ENCODE measurements around the gene STK11IP.

STK11IP gene

DNA sequence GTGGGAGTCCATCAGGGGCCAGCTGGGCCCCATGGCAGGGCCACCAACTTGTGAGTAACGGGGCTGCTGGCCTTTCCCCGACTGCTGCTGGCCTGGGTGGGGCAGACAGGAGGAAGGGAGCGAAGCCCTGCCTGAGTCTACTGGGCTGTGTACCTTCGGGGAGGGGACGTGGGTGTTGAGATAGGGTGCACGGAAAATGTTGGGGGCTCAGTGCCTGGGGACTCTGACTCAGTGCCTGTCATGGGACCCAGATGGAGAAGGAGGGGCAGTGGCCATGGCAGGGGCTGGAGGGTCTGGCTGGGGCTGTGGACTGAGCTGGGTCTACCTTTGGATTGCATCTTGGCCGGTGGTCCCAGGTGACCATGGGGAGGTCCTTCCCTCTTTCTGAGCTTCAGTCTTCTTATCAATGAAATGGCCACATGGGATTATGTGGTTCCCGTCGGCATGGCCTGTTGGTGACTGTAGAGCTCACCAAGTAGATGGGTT is 33.8 kb downstream of the STK11IP start:
- H3K4me3 ChIP-seq (ENCODE audit: severe bottlenecking), result no peak overlapping the region
- H3K27ac ChIP-seq (ENCODE audit: poor library complexity, severe bottlenecking), result no peak overlapping the region
- H3K9me3 ChIP-seq (ENCODE audit: severe bottlenecking), result no peaks in the 10 kb centered on the region
- TF ChIP-seq CTCF (IDR thresholded peaks at IDR 0.05; ENCODE audit: poor library complexity, severe bottlenecking), result no peak
- DNase-seq (ENCODE audit: low spot score), result no peak
- ATAC-seq (ENCODE audit: low read depth), result no peak
- no peaks in the 10 kb centered on the region for H3K36me3 ChIP-seq (ENCODE audit: low read depth)
- H3K4me1 ChIP-seq (ENCODE audit: insufficient read depth, poor library complexity, severe bottlenecking), result peaks cover 3% of the 10 kb centered on the region
- H3K27me3 ChIP-seq (ENCODE audit: insufficient read depth, poor library complexity, severe bottlenecking), result no peaks in the 10 kb centered on the region

DNA sequence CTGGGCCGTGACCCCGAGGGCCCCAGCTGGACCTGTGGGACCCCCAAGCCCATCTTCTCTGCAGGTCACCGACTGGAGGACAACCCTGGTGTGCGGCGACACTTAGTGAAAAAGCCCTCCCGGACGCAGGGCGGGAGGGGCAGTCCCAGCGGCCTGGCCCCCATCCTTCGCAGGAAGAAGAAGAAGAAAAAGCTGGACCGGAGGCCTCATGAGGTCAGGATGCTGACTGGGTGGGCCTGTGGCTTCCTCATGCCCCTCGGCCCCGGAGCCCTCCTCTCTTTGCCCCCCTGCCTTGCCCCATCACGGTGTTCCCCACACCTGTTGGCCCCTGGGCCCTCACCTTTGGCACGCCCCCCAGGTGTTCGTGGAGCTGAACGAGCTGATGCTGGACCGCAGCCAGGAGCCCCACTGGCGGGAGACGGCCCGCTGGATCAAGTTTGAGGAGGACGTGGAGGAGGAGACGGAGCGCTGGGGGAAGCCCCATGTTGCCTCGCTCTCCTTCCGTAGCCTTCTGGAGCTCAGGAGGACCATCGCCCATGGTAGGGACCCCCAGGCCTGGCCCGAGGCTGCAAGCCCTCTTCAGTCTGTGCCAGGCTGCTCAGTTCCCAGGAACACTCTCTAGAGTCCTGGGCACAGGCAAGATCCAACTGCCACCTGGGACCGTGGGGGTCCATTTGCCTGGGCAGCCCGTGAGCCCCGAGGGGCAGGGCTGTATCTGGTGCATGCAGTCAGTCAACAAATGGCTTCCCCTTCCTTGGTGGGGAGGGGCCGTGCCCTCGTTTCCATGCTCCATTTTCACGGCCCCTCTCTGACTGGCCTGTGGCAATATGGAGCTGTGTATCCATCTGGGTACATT is 34.5 kb downstream of the STK11IP start:
- no peaks in the 10 kb centered on the region for H3K27me3 ChIP-seq (ENCODE audit: insufficient read depth, poor library complexity, severe bottlenecking)
- DNase-seq (ENCODE audit: low spot score) (no peak), ATAC-seq (ENCODE audit: low read depth) (no peak)
- no peak overlapping the region for H3K27ac ChIP-seq (ENCODE audit: poor library complexity, severe bottlenecking)
- no peaks in the 10 kb centered on the region for H3K36me3 ChIP-seq (ENCODE audit: low read depth)
- TF ChIP-seq CTCF (IDR thresholded peaks at IDR 0.05; ENCODE audit: poor library complexity, severe bottlenecking), result no peak
- no peak overlapping the region for H3K4me3 ChIP-seq (ENCODE audit: severe bottlenecking)
- H3K9me3 ChIP-seq (ENCODE audit: severe bottlenecking), result no peaks in the 10 kb centered on the region
- H3K4me1 ChIP-seq (ENCODE audit: insufficient read depth, poor library complexity, severe bottlenecking), result peaks cover 3% of the 10 kb centered on the region

DNA sequence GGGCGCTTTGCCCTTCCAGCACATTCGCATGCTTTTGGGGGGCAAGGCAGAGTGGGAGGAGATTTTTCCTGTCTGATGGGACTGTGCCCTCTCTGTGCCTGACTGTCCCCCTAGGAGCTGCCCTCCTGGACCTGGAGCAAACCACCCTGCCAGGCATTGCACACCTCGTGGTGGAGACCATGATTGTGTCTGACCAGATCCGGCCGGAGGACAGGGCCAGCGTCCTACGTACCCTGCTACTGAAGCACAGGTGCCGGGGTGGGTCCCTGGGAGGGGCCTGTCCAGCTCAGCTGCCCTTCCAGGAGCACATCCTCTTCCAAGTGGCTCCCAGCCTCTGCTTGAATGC is 35.1 kb downstream of the STK11IP start:
- ATAC-seq (ENCODE audit: low read depth) (no peak), DNase-seq (ENCODE audit: low spot score) (no peak)

DNA sequence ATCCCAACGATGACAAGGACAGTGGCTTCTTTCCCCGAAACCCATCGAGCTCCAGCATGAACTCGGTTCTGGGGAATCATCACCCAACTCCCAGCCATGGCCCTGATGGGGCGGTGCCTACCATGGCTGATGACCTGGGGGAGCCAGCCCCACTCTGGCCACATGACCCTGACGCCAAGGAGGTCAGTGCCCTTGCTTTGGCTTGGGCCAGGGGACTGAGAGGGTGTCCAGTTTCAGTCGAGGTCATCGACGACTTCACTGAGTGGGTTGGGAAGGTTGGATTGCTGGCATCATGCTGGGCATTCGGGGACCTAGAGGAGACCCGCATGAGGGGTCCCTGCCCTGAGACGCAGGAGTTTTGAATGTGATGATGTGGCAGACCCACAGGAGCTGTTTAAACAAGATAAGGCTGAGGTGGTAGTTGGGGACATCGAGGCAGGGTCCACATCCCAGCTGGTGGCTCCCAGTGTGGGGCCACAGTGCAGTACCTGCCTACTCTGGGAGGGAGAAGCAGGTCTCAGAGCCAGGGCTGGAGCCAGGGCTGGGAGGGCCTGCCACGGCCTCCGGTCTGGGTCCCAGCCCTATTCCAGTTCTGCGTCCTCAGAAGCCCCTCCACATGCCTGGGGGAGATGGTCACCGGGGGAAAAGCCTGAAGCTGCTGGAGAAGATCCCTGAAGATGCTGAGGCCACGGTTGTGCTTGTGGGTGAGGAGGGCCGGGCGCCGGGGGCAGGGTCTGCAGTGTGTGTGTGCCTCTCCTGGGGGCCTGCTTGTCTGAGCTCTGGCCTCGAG is 35.8 kb downstream of the STK11IP start:
- H3K4me1 ChIP-seq (ENCODE audit: insufficient read depth, poor library complexity, severe bottlenecking), result no peaks in the 10 kb centered on the region
- H3K36me3 ChIP-seq (ENCODE audit: low read depth), result peaks cover 5% of the 10 kb centered on the region; the same call in 1 of the 2 replicates
- ATAC-seq (ENCODE audit: low read depth), result no peak
- H3K9me3 ChIP-seq (ENCODE audit: severe bottlenecking), result no peaks in the 10 kb centered on the region
- H3K27me3 ChIP-seq (ENCODE audit: insufficient read depth, poor library complexity, severe bottlenecking), result no peaks in the 10 kb centered on the region
- no peak overlapping the region for H3K4me3 ChIP-seq (ENCODE audit: severe bottlenecking)
- TF ChIP-seq CTCF (IDR thresholded peaks at IDR 0.05; ENCODE audit: poor library complexity, severe bottlenecking), result no peak
- no peak for DNase-seq (ENCODE audit: low spot score)
- H3K27ac ChIP-seq (ENCODE audit: poor library complexity, severe bottlenecking), result no peak overlapping the region

More for the DNA sequence above, 35.1 kb downstream of the STK11IP start:
- Histone ChIP-seq H3K4me3 (ENCODE audit: severe bottlenecking) (no peak overlapping the region), H3K9me3 (ENCODE audit: severe bottlenecking) (no peaks in the 10 kb centered on the region), H3K4me1 (ENCODE audit: insufficient read depth, poor library complexity, severe bottlenecking) (peaks cover 3% of the 10 kb centered on the region), H3K27me3 (ENCODE audit: insufficient read depth, poor library complexity, severe bottlenecking) (no peaks in the 10 kb centered on the region), H3K36me3 (ENCODE audit: low read depth) (no peaks in the 10 kb centered on the region), H3K27ac (ENCODE audit: poor library complexity, severe bottlenecking) (no peak overlapping the region)
- no peak for TF ChIP-seq CTCF (IDR thresholded peaks at IDR 0.05; ENCODE audit: poor library complexity, severe bottlenecking)
